ENCODE results near the gene GALR3. TPM values are rescaled to one million over a fixed set of nuclear protein-coding genes. Genes with fewer than 3 reads are reported as not detected.

Gene GALR3
- total RNA-seq, 1 experiment from 2014 or later = not detected

- Histone ChIP-seq H3K4me1 (ENCODE audit: control insufficient read depth, insufficient read depth, low read length) (0 out of 2 replicates have a peak, but pooled peaks cover 2% of the 10 kb centered on the region), H3K27ac (ENCODE audit: low read length) (no peak overlapping the region), H3K36me3 (ENCODE audit: control insufficient read depth, insufficient read depth, low read length) (no peaks in the 10 kb centered on the region), H3K4me3 (ENCODE audit: low read depth in 2 of 2, low read length in 2 of 2) (no peak overlapping the region), H3K27me3 (ENCODE audit: control insufficient read depth, insufficient read depth, low read length) (no peaks in the 10 kb centered on the region), H3K9me3 (ENCODE audit: control insufficient read depth, insufficient read depth, low read depth, low read length) (no peaks in the 10 kb centered on the region)
- ATAC-seq (no peak), DNase-seq (ENCODE audit: low read depth, low spot score) (no peak)
- ChIA-PET CTCF (no interaction called here), POLR2A (no interaction called here)
- no TSS peak for BruUV-seq (replicated peaks)
- TF ChIP-seq POLR2AphosphoS5 (IDR thresholded peaks at IDR 0.05; ENCODE audit: low read depth, low read length) (no peak), TCF7L2 (IDR thresholded peaks at IDR 0.05; ENCODE audit: low read depth, low read length) (no peak), CTCF (IDR thresholded peaks at IDR 0.05) (no peak), REST (IDR thresholded peaks at IDR 0.05; ENCODE audit: insufficient read depth in 1 of 2, low read depth in 2 of 2, low read length in 1 of 2) (no peak), SIN3A (IDR thresholded peaks at IDR 0.05; ENCODE audit: borderline replicate concordance, insufficient read depth, low read depth, low read length) (no peak)
- intact Hi-C loops (cut with micrococcal nuclease; ENCODE audit: unreplicated experiment) (no loop called here), in situ Hi-C loops (cut with HindIII; ENCODE audit: low pct_unique_long_range_greater_than_20kb, low sequenced_read_pairs) (no loop called here)
Observed at GRCh38 chr22:37790234-37790633, 32.9 kb upstream of the GALR3 start.

DNA sequence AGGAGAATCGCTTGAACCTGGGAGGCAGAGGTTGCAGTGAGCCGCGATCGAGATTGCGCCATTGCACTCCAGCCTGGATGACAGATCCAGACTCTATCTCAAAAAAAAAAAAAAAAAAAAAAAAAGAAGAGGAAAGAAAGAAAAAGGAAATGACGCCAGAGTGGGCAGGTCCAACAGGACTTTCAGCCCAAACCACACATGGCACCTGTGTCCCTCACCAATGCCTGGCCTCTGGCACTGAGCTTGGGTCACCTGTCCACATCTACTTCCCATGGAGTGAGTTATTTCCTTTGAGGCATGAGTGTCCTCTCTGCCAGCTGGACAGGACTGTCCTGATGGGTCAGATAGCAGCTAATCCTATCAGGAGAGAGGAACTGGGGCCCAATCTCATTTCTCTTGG is 30.7 kb upstream of the GALR3 start:
- no peak overlapping the region for H3K27ac ChIP-seq (ENCODE audit: low read length)
- H3K4me1 ChIP-seq (ENCODE audit: control insufficient read depth, insufficient read depth, low read length) = 0 out of 2 replicates have a peak, but pooled peaks cover 2% of the 10 kb centered on the region
- in situ Hi-C loops (cut with HindIII; ENCODE audit: low pct_unique_long_range_greater_than_20kb, low sequenced_read_pairs) (no loop called here), intact Hi-C loops (cut with micrococcal nuclease; ENCODE audit: unreplicated experiment) (no loop called here)
- H3K9me3 ChIP-seq (ENCODE audit: control insufficient read depth, insufficient read depth, low read depth, low read length) = no peaks in the 10 kb centered on the region
- ATAC-seq = no peak
- ChIA-PET CTCF (no interaction called here), POLR2A (no interaction called here)
- no peaks in the 10 kb centered on the region for H3K27me3 ChIP-seq (ENCODE audit: control insufficient read depth, insufficient read depth, low read length)
- H3K36me3 ChIP-seq (ENCODE audit: control insufficient read depth, insufficient read depth, low read length) = no peaks in the 10 kb centered on the region
- no peak for TF ChIP-seq SIN3A (IDR thresholded peaks at IDR 0.05; ENCODE audit: borderline replicate concordance, insufficient read depth, low read depth, low read length)
- TF ChIP-seq POLR2AphosphoS5 (IDR thresholded peaks at IDR 0.05; ENCODE audit: low read depth, low read length) = no peak
- TF ChIP-seq TCF7L2 (IDR thresholded peaks at IDR 0.05; ENCODE audit: low read depth, low read length) = no peak
- TF ChIP-seq REST (IDR thresholded peaks at IDR 0.05; ENCODE audit: insufficient read depth in 1 of 2, low read depth in 2 of 2, low read length in 1 of 2) = no peak
- TF ChIP-seq CTCF (IDR thresholded peaks at IDR 0.05) = no peak
- no peak for DNase-seq (ENCODE audit: low read depth, low spot score)
- no peak overlapping the region for H3K4me3 ChIP-seq (ENCODE audit: low read depth in 2 of 2, low read length in 2 of 2)
- BruUV-seq (replicated peaks) = no TSS peak

Measured in Panc1 (cell line).